SK-N-MC (cell line): ENCODE measurements around the gene SLC5A9.

Experiments used
- EZH2 ChIP-seq: fragments of 200-600 bp; sonication (generic); IDR thresholded peaks from one replicate; pipeline ENCODE4 v1.6.1; 2017; ENCODE audit warnings: antibody characterized with exemption
- POLR2AphosphoS5 ChIP-seq: IDR thresholded peaks from 2 replicates; pipeline ENCODE4 v1.6.1; 2012; ENCODE audit warnings: mild to moderate bottlenecking, low read depth, low read length, borderline replicate concordance

- no peak for TF ChIP-seq EZH2
- no peak for TF ChIP-seq POLR2AphosphoS5
These were observed 45.3 kb upstream of the SLC5A9 start for GRCh38 chr1:48177257-48177656.
